Activated naive CD4-positive, alpha-beta T cell treated with anti-CD3 and anti-CD28 coated beads, Interleukin-2, amount 10 ng/mL, durations not matched to agents 7 days and 5 days (primary cell): Measurements from ENCODE around the gene SEMA4A.
A peak's percentile ranks its signal among the peaks of the same experiment; 100 is the strongest.
"Not testable (repeated sequence)": the region's sequence is repeated elsewhere in the genome, so short reads cannot be mapped to it uniquely, and the experiment has no call there.

Experiments used
- CTCF ChIA-PET: fragments of 350-600 bp; sonication (Branson Sonifier 250); formaldehyde crosslinking; loops from one replicate; lab custom pipeline; 2021; ENCODE audit warnings: antibody characterized with exemption; lab: Charles Lee
- DNase-seq: peaks from one replicate; pipeline ENCODE4 v3.0.0-alpha.2; 2020
- H3K27ac Mint-ChIP-seq: one replicate; pipeline ENCODE4 v1.8.0; 2021; ENCODE audit warnings: mild to moderate bottlenecking, moderate library complexity, mixed read lengths
- H3K27me3 Mint-ChIP-seq: one replicate; pipeline ENCODE4 v1.8.0; 2021; ENCODE audit warnings: mild to moderate bottlenecking, mixed read lengths
- H3K36me3 Mint-ChIP-seq: one replicate; pipeline ENCODE4 v1.8.0; 2021; ENCODE audit warnings: mixed read lengths
- H3K4me1 Mint-ChIP-seq: one replicate; pipeline ENCODE4 v1.8.0; 2021; ENCODE audit warnings: mixed read lengths
- H3K4me3 Mint-ChIP-seq: one replicate; pipeline ENCODE4 v1.8.0; 2021; ENCODE audit warnings: mild to moderate bottlenecking, moderate library complexity, mixed read lengths
- H3K9me3 Mint-ChIP-seq: one replicate; pipeline ENCODE4 v1.8.0; 2021; ENCODE audit warnings: mixed read lengths

Gene SEMA4A

DNA sequence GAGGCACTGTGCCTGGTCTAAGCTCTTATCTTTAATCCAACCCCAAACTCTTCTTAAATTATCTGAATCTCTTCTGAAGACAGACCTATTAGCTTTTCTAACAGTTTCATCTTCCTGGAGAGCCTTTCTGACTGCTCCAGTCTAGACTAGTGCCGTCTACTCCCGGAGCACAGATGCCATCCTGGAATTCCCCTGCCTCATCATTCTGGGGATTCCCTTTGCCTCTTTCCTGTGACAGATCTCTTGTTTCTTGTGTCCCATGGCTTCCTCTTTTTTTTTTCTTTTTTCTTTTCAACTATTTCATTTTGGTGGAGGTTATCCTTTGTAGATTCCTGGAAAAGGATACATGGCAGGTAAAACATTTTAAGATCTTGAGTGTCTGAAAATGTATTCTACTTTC is 11.7 kb downstream of the SEMA4A start:
- Mint-ChIP-seq H3K4me1 (peaks cover 16% of the 10 kb centered on the region), H3K36me3 (peaks cover 3% of the 10 kb centered on the region), H3K9me3 (no peaks in the 10 kb centered on the region), H3K4me3 (no peak overlapping the region), H3K27me3 (peaks cover 15% of the 10 kb centered on the region), H3K27ac (no peak overlapping the region)
- no peak for DNase-seq
- CTCF ChIA-PET, result interaction anchor here (0.6 kb wide), 1 partner anchor 15 kb away, joined by 4 read pairs; no protein-coding TSS in a partner anchor

DNA sequence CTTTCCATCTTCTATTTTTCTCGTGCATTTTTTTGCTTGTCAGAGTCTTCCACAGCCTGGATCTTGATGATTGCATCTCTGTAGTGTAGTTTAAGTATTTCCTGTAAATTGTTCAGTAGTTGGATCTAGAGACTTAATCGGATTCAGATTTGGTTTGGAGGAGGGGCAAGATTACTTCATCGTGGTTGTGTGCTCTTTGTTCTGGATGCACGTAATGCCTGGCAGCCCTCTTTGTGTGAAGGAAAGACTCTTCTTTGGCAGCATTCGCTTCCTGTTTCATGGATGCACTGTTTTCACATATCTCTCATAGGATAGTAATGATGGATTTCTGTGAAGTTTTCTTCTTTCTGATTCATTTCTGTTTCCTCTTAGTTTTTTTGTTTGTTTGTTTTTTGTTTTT is 14.2 kb downstream of the SEMA4A start:
- Mint-ChIP-seq H3K4me3 (no peak overlapping the region), H3K4me1 (peaks cover 4% of the 10 kb centered on the region), H3K27ac (no peak overlapping the region), H3K9me3 (no peaks in the 10 kb centered on the region), H3K27me3 (peaks cover 11% of the 10 kb centered on the region), H3K36me3 (peaks cover 3% of the 10 kb centered on the region)
- CTCF ChIA-PET, result interaction anchor here (0.6 to 1.2 kb wide), 2 partner anchors 21 to 73 kb away, joined by 3 read pairs; no protein-coding TSS in a partner anchor
- no peak for DNase-seq

DNA sequence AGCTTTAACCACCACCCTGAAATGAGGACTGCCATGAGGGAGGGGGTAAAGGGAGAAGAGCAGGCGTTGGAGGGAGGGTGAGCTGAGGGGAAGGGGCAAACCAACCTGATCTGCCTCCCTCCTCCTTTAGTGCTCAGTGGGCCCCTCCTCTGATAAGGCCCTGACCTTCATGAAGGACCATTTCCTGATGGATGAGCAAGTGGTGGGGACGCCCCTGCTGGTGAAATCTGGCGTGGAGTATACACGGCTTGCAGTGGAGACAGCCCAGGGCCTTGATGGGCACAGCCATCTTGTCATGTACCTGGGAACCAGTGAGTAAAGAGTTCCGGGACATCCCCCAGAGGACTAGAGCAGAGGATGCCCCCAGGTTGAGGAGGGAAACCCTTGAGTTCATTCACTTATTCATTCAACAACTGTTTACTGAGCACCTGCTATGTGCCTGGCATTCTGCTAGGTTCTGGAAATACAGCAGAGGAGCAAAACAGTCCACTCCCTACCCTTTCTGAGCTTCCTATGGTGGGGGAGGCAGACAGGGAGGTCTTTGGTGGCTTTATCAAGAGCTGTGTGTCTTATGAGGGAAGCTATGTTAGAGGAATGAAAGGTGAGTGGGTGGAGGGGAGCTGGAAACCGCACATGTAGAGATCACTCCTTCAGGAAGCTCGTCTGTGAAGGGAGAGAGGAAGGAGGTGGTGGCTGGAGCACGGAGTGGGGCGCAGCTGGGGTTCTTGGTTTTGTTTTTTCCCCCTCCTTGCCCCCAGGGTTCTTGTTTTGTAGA is 19.5 kb downstream of the SEMA4A start:
- Mint-ChIP-seq H3K27ac (no peak overlapping the region), H3K27me3 (peaks cover 29% of the 10 kb centered on the region), H3K4me3 (no peak overlapping the region), H3K9me3 (no peaks in the 10 kb centered on the region), H3K36me3 (peaks cover 1% of the 10 kb centered on the region), H3K4me1 (peaks cover 18% of the 10 kb centered on the region)
- no peak for DNase-seq
- CTCF ChIA-PET, result interaction anchor here (1.2 to 1.3 kb wide), 2 partner anchors 10 to 76 kb away, joined by 4 read pairs; no protein-coding TSS in a partner anchor

DNA sequence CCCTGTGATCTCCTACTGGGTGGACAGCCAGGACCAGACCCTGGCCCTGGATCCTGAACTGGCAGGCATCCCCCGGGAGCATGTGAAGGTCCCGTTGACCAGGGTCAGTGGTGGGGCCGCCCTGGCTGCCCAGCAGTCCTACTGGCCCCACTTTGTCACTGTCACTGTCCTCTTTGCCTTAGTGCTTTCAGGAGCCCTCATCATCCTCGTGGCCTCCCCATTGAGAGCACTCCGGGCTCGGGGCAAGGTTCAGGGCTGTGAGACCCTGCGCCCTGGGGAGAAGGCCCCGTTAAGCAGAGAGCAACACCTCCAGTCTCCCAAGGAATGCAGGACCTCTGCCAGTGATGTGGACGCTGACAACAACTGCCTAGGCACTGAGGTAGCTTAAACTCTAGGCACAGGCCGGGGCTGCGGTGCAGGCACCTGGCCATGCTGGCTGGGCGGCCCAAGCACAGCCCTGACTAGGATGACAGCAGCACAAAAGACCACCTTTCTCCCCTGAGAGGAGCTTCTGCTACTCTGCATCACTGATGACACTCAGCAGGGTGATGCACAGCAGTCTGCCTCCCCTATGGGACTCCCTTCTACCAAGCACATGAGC is 23.3 kb downstream of the SEMA4A start:
- Mint-ChIP-seq H3K4me3 (no peak overlapping the region), H3K36me3 (no peaks in the 10 kb centered on the region), H3K4me1 (peaks cover 28% of the 10 kb centered on the region), H3K27me3 (peaks cover 29% of the 10 kb centered on the region), H3K27ac (peak overlapping the region; percentile 38), H3K9me3 (no peaks in the 10 kb centered on the region)
- CTCF ChIA-PET, result interaction anchor here (1.7 kb wide), 1 partner anchor 17 kb away, joined by 4 read pairs; no protein-coding TSS in a partner anchor
- no peak for DNase-seq

DNA sequence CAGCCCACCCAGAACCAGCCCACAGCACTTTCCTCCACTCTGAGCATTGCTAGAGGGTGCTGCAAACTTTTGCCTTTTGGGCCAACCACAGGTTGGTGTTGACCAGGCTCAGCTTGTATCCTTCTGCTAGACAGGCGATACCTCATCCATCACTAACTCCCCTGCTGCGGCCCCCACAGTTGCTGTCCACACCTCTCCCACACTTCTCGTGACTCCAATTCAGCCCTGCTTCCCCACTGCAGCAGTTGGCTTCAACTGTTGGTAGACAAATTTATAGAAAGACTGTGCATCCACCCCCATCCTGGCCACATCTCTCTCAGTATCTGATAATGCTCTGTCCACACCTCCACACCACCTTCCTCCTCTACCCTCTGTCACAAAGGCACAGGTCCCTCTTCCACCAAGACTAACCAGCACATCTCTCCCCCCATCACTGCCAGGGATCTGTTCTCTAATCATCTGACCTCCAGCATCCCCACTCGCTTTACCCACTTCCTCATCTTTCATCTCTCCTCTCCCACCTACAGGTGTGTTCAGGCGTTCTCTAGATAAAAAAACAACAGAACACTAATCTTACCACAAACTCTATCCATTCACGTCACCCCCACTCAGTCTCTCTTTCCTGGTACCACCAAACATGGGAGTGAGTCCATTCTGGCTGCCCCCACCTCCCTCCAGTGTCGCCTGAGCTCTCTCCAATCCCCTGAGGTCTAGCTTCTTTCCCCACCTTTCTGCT is 24.7 kb downstream of the SEMA4A start:
- CTCF ChIA-PET, result interaction anchor here (1.1 kb wide), 1 partner anchor 16 kb away, joined by 3 read pairs; the partner anchor contains the start of gene SLC25A44
- peak; percentile 28 for DNase-seq
- Mint-ChIP-seq H3K36me3 (no peaks in the 10 kb centered on the region), H3K4me1 (peaks cover 25% of the 10 kb centered on the region), H3K9me3 (no peaks in the 10 kb centered on the region), H3K4me3 (no peak overlapping the region), H3K27me3 (peaks cover 27% of the 10 kb centered on the region), H3K27ac (peak overlapping the region; percentile 17)

DNA sequence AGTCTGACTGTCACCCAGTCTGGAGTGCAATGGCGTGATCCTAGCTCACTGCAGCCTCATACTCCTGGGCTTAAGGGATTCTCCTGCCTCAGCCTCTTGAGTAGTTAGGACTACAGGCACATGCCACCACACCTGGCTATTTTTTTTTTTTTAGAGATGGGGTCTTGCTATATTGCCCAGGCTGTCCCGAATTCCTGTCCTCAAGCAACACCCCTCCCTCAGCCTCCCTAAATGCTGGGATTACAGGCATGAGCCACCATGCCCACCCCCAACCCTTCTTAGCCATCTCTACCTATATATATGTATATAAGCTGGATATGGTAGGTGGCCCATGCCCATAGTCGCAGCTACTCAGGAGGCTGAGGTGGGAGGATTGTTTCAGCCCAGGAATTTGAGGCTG is 27.1 kb downstream of the SEMA4A start:
- peaks cover 19% of the 10 kb centered on the region for H3K4me1 Mint-ChIP-seq
- H3K36me3 Mint-ChIP-seq, result no peaks in the 10 kb centered on the region
- CTCF ChIA-PET, result no interaction called here
- H3K9me3 Mint-ChIP-seq, result no peaks in the 10 kb centered on the region
- peaks cover 9% of the 10 kb centered on the region for H3K27me3 Mint-ChIP-seq
- H3K4me3 Mint-ChIP-seq, result no peak overlapping the region
- no peak for DNase-seq
- H3K27ac Mint-ChIP-seq, result no peak overlapping the region

DNA sequence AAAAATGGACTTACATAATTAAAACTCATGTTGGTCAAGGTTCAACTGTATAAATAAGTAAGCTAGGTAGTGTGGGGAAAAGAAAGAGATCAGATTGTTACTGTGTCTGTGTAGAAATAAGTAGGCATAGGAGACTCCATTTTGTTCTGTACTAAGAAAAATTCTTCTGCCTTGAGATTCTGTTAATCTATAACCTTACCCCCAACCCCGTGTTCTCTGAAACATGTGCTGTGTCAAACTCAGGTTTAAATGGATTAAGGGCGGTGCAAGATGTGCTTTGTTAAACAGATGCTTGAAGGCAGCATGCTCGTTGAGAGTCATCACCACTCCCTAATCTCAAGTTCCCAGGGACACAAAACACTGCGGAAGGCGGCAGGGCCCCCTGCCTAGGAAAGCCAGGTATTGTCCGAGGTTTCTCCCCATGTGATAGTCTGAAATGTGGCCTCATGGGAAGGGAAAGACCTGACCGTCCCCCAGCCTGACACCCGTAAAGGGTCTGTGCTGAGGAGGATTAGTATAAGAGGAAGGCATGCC is 28.1 kb downstream of the SEMA4A start:
- CTCF ChIA-PET, H3K36me3 Mint-ChIP-seq, H3K9me3 Mint-ChIP-seq, H3K27ac Mint-ChIP-seq, DNase-seq, H3K27me3 Mint-ChIP-seq, H3K4me3 Mint-ChIP-seq: not testable (repeated sequence)
- H3K4me1 Mint-ChIP-seq, result peaks cover 19% of the 10 kb centered on the region

DNA sequence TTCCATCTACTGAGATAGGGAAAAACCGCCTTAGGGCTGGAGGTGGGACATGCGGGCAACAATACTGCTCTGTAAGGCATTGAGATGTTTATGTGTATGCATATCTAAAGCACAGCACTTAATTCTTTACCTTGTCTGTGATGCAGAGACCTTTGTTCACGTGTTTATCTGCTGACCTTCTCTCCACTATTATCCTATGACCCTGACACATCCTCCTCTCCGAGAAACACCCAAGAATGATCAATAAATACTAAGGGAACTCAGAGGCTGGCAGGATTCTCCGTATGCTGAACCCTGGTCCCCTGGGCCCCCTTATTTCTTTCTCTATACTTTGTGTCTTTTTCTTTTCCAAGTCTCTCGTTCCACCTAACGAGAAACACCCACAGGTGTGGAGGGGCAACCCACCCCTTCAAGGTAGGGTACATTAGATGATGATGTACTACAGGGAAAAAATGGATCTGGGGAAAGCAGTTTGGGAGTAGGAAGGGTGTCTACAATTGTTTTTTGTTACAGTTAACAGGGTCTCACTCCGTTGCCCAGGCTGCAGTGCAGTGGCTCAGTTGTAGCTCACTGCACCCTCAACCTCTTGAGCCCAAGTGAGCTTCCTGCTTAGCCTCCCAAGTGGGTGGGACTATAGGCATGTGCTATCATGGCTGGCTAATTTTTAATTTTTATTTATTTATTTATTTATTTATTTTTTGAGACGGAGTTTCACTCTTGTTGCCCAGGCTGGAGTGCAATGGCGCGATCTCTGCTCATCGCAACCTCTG is 28.8 kb downstream of the SEMA4A start:
- CTCF ChIA-PET, DNase-seq, H3K27me3 Mint-ChIP-seq, H3K4me3 Mint-ChIP-seq, H3K9me3 Mint-ChIP-seq, H3K36me3 Mint-ChIP-seq, H3K27ac Mint-ChIP-seq: not testable (repeated sequence)
- peaks cover 17% of the 10 kb centered on the region for H3K4me1 Mint-ChIP-seq

DNA sequence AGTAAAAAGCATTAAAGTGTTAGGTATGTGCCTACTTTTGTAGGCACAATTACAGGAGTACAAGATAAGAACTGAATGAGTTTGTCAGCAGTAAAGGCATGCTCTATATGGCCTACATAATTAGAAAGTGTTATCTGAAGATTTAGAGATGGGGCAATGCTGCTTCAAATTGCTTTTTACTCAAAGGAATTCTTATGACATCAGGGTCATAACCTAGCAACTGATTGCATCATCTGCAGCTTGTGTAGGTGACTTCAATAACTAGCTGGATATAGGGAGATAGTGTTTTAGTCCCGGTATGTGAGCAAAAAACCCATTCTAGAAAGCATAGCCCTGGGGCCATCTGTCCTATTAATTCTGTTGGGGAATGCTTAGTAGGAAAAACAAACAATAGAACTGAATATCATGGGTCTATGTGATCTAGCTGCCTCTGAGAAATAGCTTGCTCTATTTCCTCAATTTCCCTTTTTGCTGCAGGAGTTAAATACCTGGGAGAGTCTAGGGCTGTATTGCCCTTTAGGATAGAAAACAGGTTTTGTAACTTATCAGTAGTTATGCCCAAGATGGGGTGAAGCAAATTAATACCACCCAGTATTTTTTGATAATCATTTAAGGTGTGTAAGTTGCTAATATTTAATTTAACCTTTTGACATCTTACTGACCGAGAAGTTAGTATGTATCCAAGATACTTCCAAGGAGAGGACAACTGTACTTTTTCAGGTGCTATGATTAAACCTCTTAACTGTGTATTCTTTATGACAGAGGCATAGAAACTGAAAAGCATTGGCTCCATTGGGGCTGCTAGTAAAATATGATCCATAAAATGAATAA is 33.2 kb downstream of the SEMA4A start:
- H3K36me3 Mint-ChIP-seq, H3K27ac Mint-ChIP-seq, H3K27me3 Mint-ChIP-seq, H3K9me3 Mint-ChIP-seq, DNase-seq, H3K4me1 Mint-ChIP-seq, CTCF ChIA-PET, H3K4me3 Mint-ChIP-seq: not testable (repeated sequence)

DNA sequence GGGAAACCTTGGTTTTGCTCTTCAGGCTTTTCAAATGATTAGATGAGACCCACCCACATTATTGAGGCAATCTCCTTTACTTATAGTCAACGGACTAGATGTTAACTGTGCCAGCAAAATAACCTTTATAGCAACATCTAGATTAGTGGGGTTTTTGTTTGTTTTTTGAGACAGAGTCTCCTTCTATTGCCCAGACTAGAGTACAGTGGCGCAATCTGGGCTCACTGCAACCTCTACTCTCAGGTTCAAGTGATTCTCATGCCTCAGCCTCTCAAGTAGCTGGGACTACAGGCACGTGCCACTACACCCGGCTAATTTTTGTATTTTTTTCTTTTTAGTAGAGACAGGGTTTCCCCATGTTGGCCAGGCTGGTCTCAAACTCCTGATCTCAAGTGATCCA is 36.9 kb downstream of the SEMA4A start:
- H3K9me3 Mint-ChIP-seq, DNase-seq, H3K27me3 Mint-ChIP-seq, H3K36me3 Mint-ChIP-seq, CTCF ChIA-PET, H3K27ac Mint-ChIP-seq, H3K4me3 Mint-ChIP-seq: not testable (repeated sequence)
- H3K4me1 Mint-ChIP-seq, result peaks cover 33% of the 10 kb centered on the region

DNA sequence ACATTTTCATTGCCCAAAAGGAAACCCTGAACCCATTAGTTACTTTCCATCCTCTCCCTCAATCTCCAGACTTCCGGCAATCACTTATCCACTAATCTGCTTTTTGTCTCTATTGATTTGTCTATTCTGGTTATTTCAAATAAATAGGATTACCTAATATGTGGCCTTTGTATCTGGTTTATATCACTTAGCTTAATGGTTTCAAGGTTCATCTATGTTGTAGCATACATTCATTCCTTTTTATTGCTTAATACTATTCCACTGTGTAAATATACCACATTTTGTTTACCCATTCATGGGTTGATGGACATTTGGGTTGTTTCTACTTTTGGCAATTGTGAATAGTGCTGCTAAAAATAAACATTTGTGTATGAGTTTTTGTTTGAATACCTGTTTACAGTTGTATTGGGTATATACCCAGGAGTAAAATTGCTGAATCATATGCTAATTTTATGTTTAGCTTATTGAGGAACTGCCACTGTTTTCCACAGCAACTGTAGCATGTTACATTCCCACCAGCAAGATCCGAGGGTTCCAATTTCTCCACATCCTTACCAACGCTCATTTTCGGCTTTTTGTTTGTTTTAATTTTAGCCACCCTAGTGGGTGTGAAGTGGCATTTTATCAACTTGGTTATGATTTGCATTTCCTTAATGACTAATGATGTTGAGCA is 38.0 kb downstream of the SEMA4A start:
- CTCF ChIA-PET, result no interaction called here
- no peak for DNase-seq
- H3K9me3 Mint-ChIP-seq, result peaks cover 3% of the 10 kb centered on the region
- peaks cover 45% of the 10 kb centered on the region for H3K4me1 Mint-ChIP-seq
- no peak overlapping the region for H3K4me3 Mint-ChIP-seq
- H3K36me3 Mint-ChIP-seq, result peaks cover 16% of the 10 kb centered on the region
- no peaks in the 10 kb centered on the region for H3K27me3 Mint-ChIP-seq
- H3K27ac Mint-ChIP-seq, result no peak overlapping the region

DNA sequence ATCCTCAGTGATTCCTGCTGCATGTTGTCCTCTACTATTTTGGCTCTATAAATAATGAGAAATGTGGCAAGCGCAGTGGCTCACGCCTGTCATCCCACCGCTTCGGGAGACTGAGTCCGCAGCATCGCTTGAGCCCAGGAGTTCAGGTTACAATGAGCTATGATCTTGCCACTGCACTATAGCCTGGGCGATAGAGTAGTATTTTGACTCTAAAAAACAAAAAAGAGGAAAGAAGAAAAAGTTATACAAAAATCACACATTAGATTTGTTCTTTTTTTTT is 39.8 kb downstream of the SEMA4A start:
- Mint-ChIP-seq H3K36me3 (peaks cover 18% of the 10 kb centered on the region), H3K4me3 (peak overlapping the region; percentile 94), H3K9me3 (peaks cover 3% of the 10 kb centered on the region), H3K27ac (peak overlapping the region; percentile 88), H3K27me3 (no peaks in the 10 kb centered on the region), H3K4me1 (peaks cover 60% of the 10 kb centered on the region)
- CTCF ChIA-PET, result interaction anchor here (0.7 to 1.5 kb wide), 3 partner anchors 18 to 181 kb away, joined by 3 read pairs; no protein-coding TSS in a partner anchor
- DNase-seq, result no peak
